HG03039 (cell line): ENCODE measurements around the gene HDHD3.
A peak's percentile ranks its signal among the peaks of the same experiment; 100 is the strongest.

Source experiments
- ATAC-seq: cut with Tn5 transposase; IDR thresholded peaks from one replicate; pipeline ENCODE4 v1.9.1; 2021; ENCODE audit warnings: mild to moderate bottlenecking, moderate library complexity; ENCODE audit not compliant: unreplicated experiment

HDHD3 gene

DNA sequence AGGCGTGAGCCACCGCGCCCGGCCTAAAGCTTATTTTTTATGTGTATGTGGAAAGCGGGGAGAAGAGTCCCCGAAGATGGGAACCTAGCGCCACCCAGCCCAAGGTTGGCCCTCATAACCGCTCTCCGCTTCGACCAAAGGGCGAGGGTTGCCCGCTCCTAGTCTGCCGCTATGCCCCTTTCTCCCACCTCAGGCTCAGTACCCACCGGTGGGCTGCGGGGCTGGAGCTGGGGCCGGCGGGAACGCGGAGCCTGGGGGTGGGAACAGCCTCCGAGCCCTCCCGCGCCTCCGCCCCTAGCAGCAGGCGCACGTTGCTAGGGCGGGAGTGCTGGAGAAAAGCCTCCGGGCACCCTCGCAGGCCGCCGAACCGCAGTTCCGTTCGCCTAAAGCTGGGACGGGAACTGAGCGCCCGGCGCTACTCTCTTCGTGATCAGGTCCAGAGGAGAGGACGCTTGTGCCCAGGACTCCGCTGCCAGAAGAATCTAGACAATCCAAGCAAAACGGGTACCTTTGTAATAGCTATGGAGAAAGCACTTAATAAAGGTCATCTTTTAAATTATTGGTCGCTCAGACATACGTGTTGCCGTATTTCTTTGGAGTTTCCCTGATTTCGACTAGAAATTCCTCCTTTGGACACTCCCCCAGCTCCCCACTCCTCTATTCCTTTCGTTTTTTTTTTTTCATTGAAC, 36.6 kb downstream of the HDHD3 start, which contains the start of gene WDR31:
Gene WDR31 (minus strand): TSS at position 265 of the 689 bp plus-strand sequence. CDS start 8,253 bp downstream, outside the sequence.
- peak; percentile 95 for ATAC-seq

DNA sequence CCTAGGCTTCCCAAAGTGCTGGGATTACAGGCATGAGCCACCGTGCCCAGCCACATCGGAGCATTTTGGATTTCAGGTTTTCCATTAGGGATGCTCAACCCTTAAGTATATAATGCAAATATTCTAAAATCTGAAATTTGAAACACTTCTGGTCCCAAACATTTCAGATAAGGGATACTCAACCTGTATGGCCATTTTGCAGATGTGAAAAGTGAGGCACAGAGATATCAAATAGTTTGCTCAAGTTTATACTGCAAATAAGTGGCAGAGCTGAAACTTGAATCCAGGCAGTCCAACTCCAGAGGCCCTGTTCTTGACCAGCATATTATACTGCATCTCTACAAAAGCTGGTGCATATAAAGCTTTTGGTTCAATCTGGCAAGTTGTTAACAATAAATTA, 39.1 kb downstream of the HDHD3 start:
- ATAC-seq, result no peak

- no peak for ATAC-seq
Observed at GRCh38 chr9:113331780-113332179, 45.0 kb downstream of the HDHD3 start.

DNA sequence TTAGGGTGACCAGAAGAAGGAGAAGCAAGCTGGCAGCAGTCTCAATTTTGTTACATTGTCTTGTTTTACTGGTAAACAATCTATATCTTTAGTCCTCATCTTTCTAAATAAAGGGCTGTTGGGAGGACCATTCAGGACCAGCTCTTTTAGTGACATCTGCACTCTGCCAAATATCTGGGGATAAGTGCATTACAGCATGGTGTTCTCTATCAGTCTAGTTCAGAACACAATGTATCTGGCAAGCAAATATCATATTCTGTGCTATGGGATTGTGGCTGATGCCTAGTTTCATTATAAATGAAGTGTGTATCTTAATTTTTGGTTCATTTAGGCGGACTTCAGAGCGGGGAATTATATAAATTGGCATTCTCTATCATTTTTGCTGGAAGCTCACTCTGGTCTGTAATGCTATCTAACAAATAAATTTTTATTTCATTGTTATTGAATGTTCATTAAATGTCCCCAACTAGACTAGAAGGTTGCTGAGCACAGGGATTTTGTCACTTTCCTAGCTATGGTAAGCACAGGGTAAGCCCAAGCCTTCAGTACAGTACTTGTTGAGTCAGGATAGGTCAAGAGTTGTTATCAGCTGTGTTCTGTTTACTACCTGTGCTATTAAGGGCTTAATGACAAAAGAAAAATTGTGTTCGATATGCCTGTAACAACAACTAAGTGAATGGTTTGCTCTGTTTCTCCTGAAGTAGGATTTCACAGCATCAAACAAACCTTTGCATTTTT, 48.6 kb downstream of the HDHD3 start:
- ATAC-seq, result no peak

DNA sequence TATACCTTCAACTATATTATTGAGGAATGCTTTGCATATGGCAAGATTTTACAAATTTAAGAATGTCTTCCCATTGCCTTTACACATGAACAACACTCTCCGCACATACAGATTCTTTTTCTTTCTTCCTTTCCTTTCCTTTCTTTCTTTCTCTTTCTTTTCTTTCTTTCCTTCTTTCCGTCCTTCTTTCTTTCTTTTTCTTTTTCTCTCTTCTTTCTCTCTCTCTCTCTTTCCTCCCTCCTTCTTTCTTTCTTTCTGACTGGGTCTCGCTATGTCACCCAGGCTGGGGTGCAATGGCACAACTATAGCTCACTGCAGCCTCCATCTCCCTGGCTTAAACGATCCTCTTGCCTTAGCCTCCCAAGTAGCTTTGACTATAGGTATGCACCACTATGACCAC, 50.6 kb downstream of the HDHD3 start:
- no peak for ATAC-seq
